Spleen (tissue), 7 donors: ENCODE measurements around the gene MPP2.

Source experiments
- CTCF ChIP-seq, 11 experiments: fragments of 200-600 bp in 7 of 11; fragments of 450-650 bp in 4 of 11; sonication (generic) in 4 of 11; IDR thresholded peaks in 8 of 11; conservative IDR thresholded peaks in 3 of 11; 1 replicate in 7 of 11; 2 replicates in 4 of 11; pipeline versions ENCODE4 v1.4.0 to v1.8.0; 2016 to 2021; ENCODE audit warnings: antibody characterized with exemption in 11 of 11, inconsistent platforms in 4 of 11, mild to moderate bottlenecking in 1 of 11
- POLR2AphosphoS5 ChIP-seq, 3 donors: sonication (generic); formaldehyde crosslinking; IDR thresholded peaks; one replicate each; pipeline ENCODE4 v1.5.1; 2017; ENCODE audit warnings: antibody characterized with exemption in 3 of 3
- donor health status: DM: no; HTN: no; CAD: no; lungs with moderate emphysema.
- donor health status: DM: no; HTN: no; CAD: no.
- donor health status: DM: no; HTN: no; CAD: no.

DNA sequence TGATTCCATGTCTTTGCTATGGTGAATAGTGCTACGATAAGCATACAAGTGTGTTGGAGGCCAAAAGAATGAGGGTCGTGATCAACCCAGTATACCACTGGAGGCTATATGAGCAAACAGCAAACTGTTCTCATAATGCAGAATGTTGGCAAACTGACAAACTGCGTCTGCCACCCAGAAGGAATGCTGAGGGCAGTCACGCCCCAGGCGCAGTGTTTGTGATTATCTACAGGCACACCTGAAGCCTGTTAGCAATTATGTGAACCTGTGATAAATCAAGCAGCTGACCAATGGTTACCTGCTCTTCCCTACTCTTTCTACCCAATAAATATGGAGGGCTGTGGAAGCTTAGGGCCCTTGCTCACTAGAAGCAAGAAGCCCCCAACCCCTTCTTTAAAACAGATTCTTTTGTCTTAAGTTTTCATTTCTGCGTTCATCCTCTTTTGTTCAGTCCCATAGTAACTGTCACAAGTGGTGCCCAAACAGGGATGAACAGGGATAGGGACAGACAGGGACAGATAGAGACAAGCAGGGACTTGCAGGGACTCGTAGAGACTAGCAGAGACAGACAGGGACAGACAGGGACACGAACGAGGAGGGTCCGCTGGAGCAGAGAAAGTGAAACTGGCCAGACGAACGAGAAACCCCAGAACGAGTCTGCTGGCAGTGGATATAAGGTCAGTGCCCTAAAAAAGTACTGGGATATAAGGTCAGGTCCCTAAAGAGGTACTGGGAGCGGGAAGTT is 35.2 kb downstream of the MPP2 start:
- TF ChIP-seq CTCF (IDR thresholded peaks at IDR 0.05 in 8 of 11, conservative IDR thresholded peaks at IDR 0.05 in 3 of 11) (no peak), POLR2AphosphoS5 (IDR thresholded peaks at IDR 0.05) (no peak)
